A549 (cell line): ENCODE data around the gene ABCC3. TPM values are rescaled to one million over a fixed set of nuclear protein-coding genes. Genes with fewer than 3 reads are reported as not detected.
A peak's percentile ranks its signal among the peaks of the same experiment; 100 is the strongest.

Experiments
- CBX2 ChIP-seq: fragments of 200-600 bp; sonication (generic); IDR thresholded peaks from 2 replicates; pipeline ENCODE4 v1.6.1; 2016; ENCODE audit warnings: low read depth, mild to moderate bottlenecking, borderline replicate concordance
- CBX8 ChIP-seq: fragments of 200-600 bp; sonication (generic); IDR thresholded peaks from 2 replicates; pipeline ENCODE4 v1.6.1; 2016
- CHD2 ChIP-seq: fragments of 150-350 bp; IDR thresholded peaks from 2 replicates; pipeline ENCODE4 v1.6.1; 2014; ENCODE audit warnings: low read length; ENCODE audit not compliant: partially characterized antibody
- EHF ChIP-seq: fragments of 250-450 bp; sonication (Bioruptor Pico); IDR thresholded peaks from 2 replicates; pipeline ENCODE4 v1.5.0; 2020; ENCODE audit warnings: mild to moderate bottlenecking
- EP300 ChIP-seq, 2 experiments: fragments of >200 bp; sonication (Bioruptor Twin); formaldehyde crosslinking; IDR thresholded peaks; 2 replicates in 1 of 2; 3 replicates in 1 of 2; pipeline ENCODE4 v1.6.1; 2016 to 2017
- FOXS1 ChIP-seq: fragments of 250-450 bp; sonication (Bioruptor Pico); IDR thresholded peaks from 2 replicates; pipeline ENCODE4 v1.5.0; 2020; ENCODE audit warnings: mild to moderate bottlenecking, moderate library complexity
- GATA3 ChIP-seq: IDR thresholded peaks from 2 replicates; pipeline ENCODE4 v1.6.1; 2012; ENCODE audit warnings: borderline replicate concordance
- HES2 ChIP-seq: fragments of >200 bp; sonication (Bioruptor Twin); formaldehyde crosslinking; IDR thresholded peaks from 2 replicates; pipeline ENCODE4 v1.6.1; 2016
- HEYL ChIP-seq: fragments of 250-450 bp; sonication (Bioruptor Pico); IDR thresholded peaks from 2 replicates; pipeline ENCODE4 v1.8.0; 2021; ENCODE audit warnings: mild to moderate bottlenecking, moderate library complexity
- HMGXB4 ChIP-seq: fragments of 250-450 bp; sonication (Bioruptor Pico); IDR thresholded peaks from 2 replicates; pipeline ENCODE4 v1.5.0; 2021; ENCODE audit warnings: mild to moderate bottlenecking, moderate library complexity, borderline replicate concordance
- HOXB13 ChIP-seq: fragments of 250-450 bp; sonication (Bioruptor Pico); IDR thresholded peaks from 2 replicates; pipeline ENCODE4 v1.5.0; 2020; ENCODE audit warnings: low read depth, mild to moderate bottlenecking, moderate library complexity
- HOXB5 ChIP-seq: fragments of 250-450 bp; sonication (Bioruptor Pico); IDR thresholded peaks from 2 replicates; pipeline ENCODE4 v1.5.0; 2020; ENCODE audit warnings: mild to moderate bottlenecking, moderate library complexity
- JUN ChIP-seq, 2 experiments: fragments of >200 bp; sonication (Bioruptor Twin); formaldehyde crosslinking; IDR thresholded peaks; 2 replicates in 1 of 2; 3 replicates in 1 of 2; pipeline ENCODE4 v1.6.1; 2016 to 2017
- KDM1A ChIP-seq: fragments of 200-600 bp; sonication (generic); IDR thresholded peaks from 2 replicates; pipeline ENCODE4 v1.6.1; 2016; ENCODE audit warnings: low read depth, mild to moderate bottlenecking
- KDM5A ChIP-seq: fragments of 200-600 bp; sonication (generic); IDR thresholded peaks from 2 replicates; pipeline ENCODE4 v1.6.1; 2016; ENCODE audit warnings: antibody characterized with exemption, mild to moderate bottlenecking
- MAZ ChIP-seq: fragments of 150-350 bp; IDR thresholded peaks from 2 replicates; pipeline ENCODE4 v1.6.1; 2014; ENCODE audit warnings: antibody characterized with exemption, low read depth, low read length, borderline replicate concordance
- NFE2L2 ChIP-seq: fragments of 150-350 bp; conservative IDR thresholded peaks from 2 replicates; pipeline ENCODE4 v1.6.1; 2014; ENCODE audit warnings: low read length
- NPAS2 ChIP-seq: fragments of 250-450 bp; sonication (Bioruptor Pico); IDR thresholded peaks from 2 replicates; pipeline ENCODE4 v1.8.0; 2022; ENCODE audit warnings: mild to moderate bottlenecking, moderate library complexity, borderline replicate concordance
- NR3C1 ChIP-seq: fragments of >200 bp; sonication (Bioruptor Twin); formaldehyde crosslinking; IDR thresholded peaks from 3 replicates; pipeline ENCODE4 v1.6.1; 2017
- POLR2A ChIP-seq: IDR thresholded peaks from 2 replicates; pipeline ENCODE4 v1.6.1; 2012; ENCODE audit warnings: mild to moderate bottlenecking, low read length
- RARB ChIP-seq: fragments of 250-450 bp; sonication (Bioruptor Pico); IDR thresholded peaks from 2 replicates; pipeline ENCODE4 v1.8.0; 2021; ENCODE audit warnings: mild to moderate bottlenecking, moderate library complexity
- RNF2 ChIP-seq: fragments of 200-600 bp; sonication (generic); IDR thresholded peaks from 2 replicates; pipeline ENCODE4 v1.6.1; 2016; ENCODE audit warnings: low read depth, mild to moderate bottlenecking, antibody characterized with exemption, moderate library complexity, borderline replicate concordance
- SMC3 ChIP-seq: fragments of >200 bp; sonication (Bioruptor Twin); formaldehyde crosslinking; IDR thresholded peaks from 3 replicates; pipeline ENCODE4 v1.6.1; 2018; ENCODE audit warnings: inconsistent platforms
- SREBF2 ChIP-seq: fragments of 450-650 bp; IDR thresholded peaks from 2 replicates; pipeline ENCODE4 v1.6.1; 2014; ENCODE audit warnings: mild to moderate bottlenecking, moderate library complexity
- ZNF302 ChIP-seq: fragments of 250-450 bp; sonication (Bioruptor Pico); IDR thresholded peaks from 2 replicates; pipeline ENCODE4 v1.9.0; 2021; ENCODE audit warnings: inconsistent platforms, mild to moderate bottlenecking, moderate library complexity
- ZSCAN20 ChIP-seq: fragments of 250-450 bp; sonication (Bioruptor Pico); IDR thresholded peaks from 2 replicates; pipeline ENCODE4 v1.8.0; 2022; ENCODE audit warnings: mild to moderate bottlenecking, moderate library complexity
- polyA plus RNA-seq, 4 experiments: library from polyadenylated mRNA; depleted of rRNA in 3 of 4; stranded (reverse); fragments of >200 nt; fragmentation: RNase III in 1 of 4; extraction: RNeasy Plus Mini Kit Qiagen cat#74134 plus additional on column Dnase treatment in 1 of 4; gene quantifications; 2 replicates in 3 of 4; 3 replicates in 1 of 4; pipeline ENCODE4 v1.2.3, GENCODE V29; 2011 to 2017
- TF ChIP-seq, protein P1 (sequence below): fragments of 450-650 bp; IDR thresholded peaks from 2 replicates; pipeline ENCODE4 v1.6.1; 2014; ENCODE audit warnings: antibody characterized with exemption
- TF ChIP-seq, protein P2 (sequence below): fragments of >200 bp; sonication (Bioruptor Twin); formaldehyde crosslinking; IDR thresholded peaks from 3 replicates; pipeline ENCODE4 v1.5.1; 2016
- TF ChIP-seq, protein P3 (sequence below): IDR thresholded peaks from 2 replicates; pipeline ENCODE4 v1.6.1; 2012
- TF ChIP-seq, protein P4 (sequence below): fragments of 150-350 bp; IDR thresholded peaks from 2 replicates; pipeline ENCODE4 v1.6.1; 2014; ENCODE audit warnings: low read depth, mild to moderate bottlenecking, low read length

ABCC3 gene
- polyA plus RNA-seq, 2 of the 4 experiments (the other 2 are of a cell fraction) = 248 to 342 TPM

GRCh38 chr17:50634915-50635731 is 442 bp downstream of the ABCC3 start (continued):
- TF ChIP-seq KDM1A (0 out of 2 replicates have a peak, but pooled peaks have one; percentile 16), NFE2L2 (no peak), HOXB13 (CRISPR knock-in tag) (no peak), HMGXB4 (CRISPR knock-in tag) (peak; percentile 69; the same call in 1 of the 2 replicates), RNF2 (no peak), HOXB5 (CRISPR knock-in tag) (peak; percentile 22; the same call in 1 of the 2 replicates), GATA3 (no peak), NPAS2 (no peak), ZSCAN20 (CRISPR knock-in tag) (no peak), KDM5A (no peak), CBX8 (no peak), JUN (IDR thresholded peaks at IDR 0.05) (peak in 1 of 2 experiments; percentile 95; a peak in 4 of 5 replicates), MAZ (no peak), RARB (CRISPR knock-in tag) (no peak), NR3C1 (no peak), SMC3 (no peak; the same call in 1 of the 3 replicates), HEYL (no peak), FOXS1 (no peak), SREBF2 (no peak), POLR2A (no peak; the same call in 1 of the 2 replicates), HES2 (no peak), CHD2 (no peak), EHF (CRISPR knock-in tag) (no peak; the same call in 1 of the 2 replicates), EP300 (IDR thresholded peaks at IDR 0.05) (no peak), ZNF302 (CRISPR knock-in tag) (no peak), CBX2 (no peak)
- TF ChIP-seq, protein P1, sequence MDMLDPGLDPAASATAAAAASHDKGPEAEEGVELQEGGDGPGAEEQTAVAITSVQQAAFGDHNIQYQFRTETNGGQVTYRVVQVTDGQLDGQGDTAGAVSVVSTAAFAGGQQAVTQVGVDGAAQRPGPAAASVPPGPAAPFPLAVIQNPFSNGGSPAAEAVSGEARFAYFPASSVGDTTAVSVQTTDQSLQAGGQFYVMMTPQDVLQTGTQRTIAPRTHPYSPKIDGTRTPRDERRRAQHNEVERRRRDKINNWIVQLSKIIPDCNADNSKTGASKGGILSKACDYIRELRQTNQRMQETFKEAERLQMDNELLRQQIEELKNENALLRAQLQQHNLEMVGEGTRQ = no peak
- TF ChIP-seq, protein P2, sequence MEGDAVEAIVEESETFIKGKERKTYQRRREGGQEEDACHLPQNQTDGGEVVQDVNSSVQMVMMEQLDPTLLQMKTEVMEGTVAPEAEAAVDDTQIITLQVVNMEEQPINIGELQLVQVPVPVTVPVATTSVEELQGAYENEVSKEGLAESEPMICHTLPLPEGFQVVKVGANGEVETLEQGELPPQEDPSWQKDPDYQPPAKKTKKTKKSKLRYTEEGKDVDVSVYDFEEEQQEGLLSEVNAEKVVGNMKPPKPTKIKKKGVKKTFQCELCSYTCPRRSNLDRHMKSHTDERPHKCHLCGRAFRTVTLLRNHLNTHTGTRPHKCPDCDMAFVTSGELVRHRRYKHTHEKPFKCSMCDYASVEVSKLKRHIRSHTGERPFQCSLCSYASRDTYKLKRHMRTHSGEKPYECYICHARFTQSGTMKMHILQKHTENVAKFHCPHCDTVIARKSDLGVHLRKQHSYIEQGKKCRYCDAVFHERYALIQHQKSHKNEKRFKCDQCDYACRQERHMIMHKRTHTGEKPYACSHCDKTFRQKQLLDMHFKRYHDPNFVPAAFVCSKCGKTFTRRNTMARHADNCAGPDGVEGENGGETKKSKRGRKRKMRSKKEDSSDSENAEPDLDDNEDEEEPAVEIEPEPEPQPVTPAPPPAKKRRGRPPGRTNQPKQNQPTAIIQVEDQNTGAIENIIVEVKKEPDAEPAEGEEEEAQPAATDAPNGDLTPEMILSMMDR = no peak
- TF ChIP-seq, protein P3, sequence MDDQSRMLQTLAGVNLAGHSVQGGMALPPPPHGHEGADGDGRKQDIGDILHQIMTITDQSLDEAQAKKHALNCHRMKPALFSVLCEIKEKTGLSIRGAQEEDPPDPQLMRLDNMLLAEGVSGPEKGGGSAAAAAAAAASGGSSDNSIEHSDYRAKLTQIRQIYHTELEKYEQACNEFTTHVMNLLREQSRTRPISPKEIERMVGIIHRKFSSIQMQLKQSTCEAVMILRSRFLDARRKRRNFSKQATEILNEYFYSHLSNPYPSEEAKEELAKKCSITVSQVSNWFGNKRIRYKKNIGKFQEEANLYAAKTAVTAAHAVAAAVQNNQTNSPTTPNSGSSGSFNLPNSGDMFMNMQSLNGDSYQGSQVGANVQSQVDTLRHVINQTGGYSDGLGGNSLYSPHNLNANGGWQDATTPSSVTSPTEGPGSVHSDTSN = 0 out of 2 replicates have a peak, but pooled peaks have one; percentile 8
- TF ChIP-seq, protein P4, sequence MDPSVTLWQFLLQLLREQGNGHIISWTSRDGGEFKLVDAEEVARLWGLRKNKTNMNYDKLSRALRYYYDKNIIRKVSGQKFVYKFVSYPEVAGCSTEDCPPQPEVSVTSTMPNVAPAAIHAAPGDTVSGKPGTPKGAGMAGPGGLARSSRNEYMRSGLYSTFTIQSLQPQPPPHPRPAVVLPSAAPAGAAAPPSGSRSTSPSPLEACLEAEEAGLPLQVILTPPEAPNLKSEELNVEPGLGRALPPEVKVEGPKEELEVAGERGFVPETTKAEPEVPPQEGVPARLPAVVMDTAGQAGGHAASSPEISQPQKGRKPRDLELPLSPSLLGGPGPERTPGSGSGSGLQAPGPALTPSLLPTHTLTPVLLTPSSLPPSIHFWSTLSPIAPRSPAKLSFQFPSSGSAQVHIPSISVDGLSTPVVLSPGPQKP = no peak
